Pancreas (tissue), 10 donors: Measurements from ENCODE around the gene SYNPO2. TPM values are rescaled to one million over a fixed set of nuclear protein-coding genes. Genes with fewer than 3 reads are reported as not detected.
A peak's percentile ranks its signal among the peaks of the same experiment; 100 is the strongest.

Experiments used
- ATAC-seq, 4 donors: fragments of 200-7000 bp; cut with Tn5 transposase; one replicate each; pipeline versions ENCODE4 v1.8.0 to v1.9.1; 2020; ENCODE audit warnings: mild to moderate bottlenecking in 4 of 4, moderate library complexity in 4 of 4
- DNase-seq, 6 donors: peaks; one replicate each; pipeline ENCODE4 v3.0.0-alpha.2; 2020
- FAIRE-seq: peaks from 2 replicates; lab custom pipeline; 2012; peaks lifted over from hg19 to GRCh38; lab: Jason Lieb, UNC
- H3K27ac ChIP-seq, 4 donors: fragments of 200-600 bp; sonication (generic); 1 replicate in 3 of 4; 2 replicates in 1 of 4; pipeline versions ENCODE4 v1.5.0 to v1.8.0; 2020
- H3K27me3 ChIP-seq, 4 donors: fragments of 200-600 bp; one replicate each; pipeline ENCODE4 v1.8.0; 2021
- H3K36me3 ChIP-seq, 3 donors: fragments of 200-600 bp; sonication (generic) in 1 of 3; one replicate each; pipeline versions ENCODE4 v1.5.0 to v1.8.0; 2020 to 2021
- H3K4me1 ChIP-seq, 3 donors: fragments of 200-600 bp; one replicate each; pipeline ENCODE4 v1.8.0; 2021
- H3K4me3 ChIP-seq, 4 donors: fragments of 200-600 bp; sonication (generic) in 2 of 4; one replicate each; pipeline versions ENCODE4 v1.5.0 to v1.8.0; 2020 to 2021
- H3K9me3 ChIP-seq, 4 donors: fragments of 200-600 bp; one replicate each; pipeline ENCODE4 v1.8.0; 2021
- CTCF ChIP-seq, 4 donors: fragments of 200-600 bp; sonication (generic) in 3 of 4; IDR thresholded peaks; one replicate each; pipeline versions ENCODE4 v1.5.0 to v1.8.0; 2021; ENCODE audit warnings: antibody characterized with exemption in 4 of 4
- WGBS, 2 donors: extraction: QIAGEN DNeasy Blood & Tissue Kit; methylation state at CpG; one replicate each; pipeline ENCODE4 v1.1.7; 2013; 5-methylcytosine and 5-hydroxymethylcytosine counted together
- intact Hi-C, 3 donors: fragments of 100-400 bp; cut with DNase I; formaldehyde crosslinking; loops; one replicate each; pipeline versions ENCODE4 v1.11.1 to v1.14.2; 2022
- polyA plus RNA-seq, 2 donors: library from polyadenylated mRNA; stranded (reverse); fragments of 200-250 nt; gene quantifications; one replicate each; pipeline ENCODE4 v1.2.3, GENCODE V29; 2013
- total RNA-seq, 6 donors: library from RNA; stranded (reverse); fragmentation: NEBNext Ultra II Directional in 4 of 6; extraction: Animal tissue kit (Norgen Biotek cat#: 25700) in 4 of 6; gene quantifications; one replicate each; pipeline versions ENCODE4 v1.2.1 to v1.2.4, GENCODE V29; 2021 to 2023
- donor health status: healthy with polysubstance abuse.
- donor health status: DM: no; HTN: no; CAD: no; lungs with moderate emphysema.
- donor health status: DM: no; HTN: no; CAD: no.
- donor health status: control.
- donor health status: control.
- donor health status: Bipolar disorder and iron deficiency.
- donor health status: DM: yes; HTN: yes; CAD: no.
- donor health status: DM: no; HTN: no; CAD: no.
- donor health status: DM: no; HTN: no; CAD: no.
- donor health status: DM: yes; HTN: yes; CAD: no.

Gene SYNPO2
- total and polyA plus RNA-seq, 8 donors: 2.1 to 10.9 (median 4.1) TPM

- no peak overlapping the region for H3K27ac ChIP-seq
- WGBS, 2 donors: 69 to 80% methylated on average over 5 of the region's 5 CpGs
- ATAC-seq: peak in 1 of 4 donors; percentile 26
- no peak for DNase-seq
- no peak for TF ChIP-seq CTCF (IDR thresholded peaks at IDR 0.05)
- intact Hi-C loops: no loop called here
- FAIRE-seq: no peak
- H3K4me3 ChIP-seq: no peak overlapping the region
- H3K4me1 ChIP-seq: no peaks in the 10 kb centered on the region
- no peaks in the 10 kb centered on the region for H3K36me3 ChIP-seq
- no peaks in the 10 kb centered on the region for H3K27me3 ChIP-seq
- H3K9me3 ChIP-seq: no peaks in the 10 kb centered on the region
Observed at GRCh38 chr4:119038116-119038841, 149.6 kb downstream of the SYNPO2 start.

- Histone ChIP-seq H3K27ac (no peak overlapping the region), H3K27me3 (no peaks in the 10 kb centered on the region), H3K9me3 (no peaks in the 10 kb centered on the region), H3K36me3 (no peaks in the 10 kb centered on the region), H3K4me3 (no peak overlapping the region), H3K4me1 (no peaks in the 10 kb centered on the region)
- no peak for TF ChIP-seq CTCF (IDR thresholded peaks at IDR 0.05)
- DNase-seq: no peak
- FAIRE-seq: no peak
- 63 to 70% methylated on average over 1 of the region's 1 CpG for WGBS, 2 donors
- no peak for ATAC-seq
- intact Hi-C loops: no loop called here
Observed at GRCh38 chr4:119039160-119039559, 150.5 kb downstream of the SYNPO2 start.

GRCh38 chr4:119039779-119040178 is 151.1 kb downstream of the SYNPO2 start:
- intact Hi-C loops: loop anchor here in 1 of 3 donors (10.0 kb wide), 1 partner anchor 255 kb away; no protein-coding TSS in a partner anchor
- no peak overlapping the region for H3K27ac ChIP-seq
- H3K9me3 ChIP-seq: no peaks in the 10 kb centered on the region
- no peak for TF ChIP-seq CTCF (IDR thresholded peaks at IDR 0.05)
- WGBS, 2 donors: 52 to 64% methylated on average over 4 of the region's 4 CpGs
- H3K4me1 ChIP-seq: no peaks in the 10 kb centered on the region
- no peak for ATAC-seq
- H3K4me3 ChIP-seq: no peak overlapping the region
- FAIRE-seq: no peak
- H3K27me3 ChIP-seq: no peaks in the 10 kb centered on the region
- no peaks in the 10 kb centered on the region for H3K36me3 ChIP-seq
- DNase-seq: no peak

- H3K27ac ChIP-seq: no peak overlapping the region
- H3K4me3 ChIP-seq: no peak overlapping the region
- TF ChIP-seq CTCF (IDR thresholded peaks at IDR 0.05): no peak
- no peaks in the 10 kb centered on the region for H3K27me3 ChIP-seq
- H3K9me3 ChIP-seq: no peaks in the 10 kb centered on the region
- no peak for ATAC-seq
- 78 to 79% methylated on average over 3 of the region's 3 CpGs for WGBS, 2 donors
- H3K36me3 ChIP-seq: no peaks in the 10 kb centered on the region
- DNase-seq: no peak
- H3K4me1 ChIP-seq: no peaks in the 10 kb centered on the region
- FAIRE-seq: no peak
- intact Hi-C loops: loop anchor here in 1 of 3 donors (10.0 kb wide), 1 partner anchor 255 kb away; no protein-coding TSS in a partner anchor
Observed at GRCh38 chr4:119040261-119040660, 151.6 kb downstream of the SYNPO2 start.

- DNase-seq (no peak), FAIRE-seq (no peak)
- 70 to 85% methylated on average over 2 of the region's 2 CpGs for WGBS, 2 donors
Observed at GRCh38 chr4:119040694-119041185, 152.1 kb downstream of the SYNPO2 start.

More at GRCh38 chr4:119040694-119041185, 152.1 kb downstream of the SYNPO2 start:
- Histone ChIP-seq H3K4me3 (no peak overlapping the region), H3K36me3 (no peaks in the 10 kb centered on the region), H3K9me3 (no peaks in the 10 kb centered on the region), H3K27me3 (no peaks in the 10 kb centered on the region), H3K4me1 (no peaks in the 10 kb centered on the region), H3K27ac (no peak overlapping the region)
- no peak for TF ChIP-seq CTCF (IDR thresholded peaks at IDR 0.05)
- intact Hi-C loops: loop anchor here in 1 of 3 donors (10.0 kb wide), 1 partner anchor 254 kb away; no protein-coding TSS in a partner anchor
- peak in 2 of 4 donors; percentile 39 to 44 for ATAC-seq
